Gastrocnemius medialis (tissue), 4 donors: ENCODE data around the gene C2orf81. TPM values are rescaled to one million over a fixed set of nuclear protein-coding genes. Genes with fewer than 3 reads are reported as not detected.
"Not testable (repeated sequence)": the region's sequence is repeated elsewhere in the genome, so short reads cannot be mapped to it uniquely, and the experiment has no call there.

Experiments used
- ATAC-seq, 2 donors: fragments of 150-250 bp; one replicate each; pipeline ENCODE4 v1.9.1; 2016
- DNase-seq, 2 donors: peaks; one replicate each; pipeline ENCODE4 v3.0.0-alpha.2; 2019
- H3K27ac ChIP-seq, 4 donors: fragments of 200-600 bp; sonication (generic); 1 replicate in 1 of 4; 2 replicates in 3 of 4; pipeline ENCODE4 v1.5.1; 2016 to 2018; ENCODE audit warnings: mild to moderate bottlenecking in 2 of 4, moderate library complexity in 1 of 4
- H3K27me3 ChIP-seq, 3 donors: fragments of 200-600 bp; sonication (generic) in 2 of 3; 1 replicate in 1 of 3; 2 replicates in 2 of 3; pipeline versions ENCODE4 v1.5.1 to v1.6.0; 2016 to 2019; ENCODE audit warnings: mild to moderate bottlenecking in 1 of 3, moderate library complexity in 1 of 3
- H3K36me3 ChIP-seq, 2 donors: fragments of 200-600 bp; sonication (generic) in 1 of 2; one replicate each; pipeline ENCODE4 v1.5.1; 2017 to 2018
- H3K4me1 ChIP-seq, 2 donors: fragments of 200-600 bp; sonication (generic) in 1 of 2; one replicate each; pipeline ENCODE4 v1.5.1; 2016 to 2017; ENCODE audit warnings: mild to moderate bottlenecking in 2 of 2
- H3K4me3 ChIP-seq, 4 donors: fragments of 200-600 bp; sonication (generic) in 3 of 4; 1 replicate in 1 of 4; 2 replicates in 3 of 4; pipeline ENCODE4 v1.5.1; 2016 to 2019; ENCODE audit warnings: mild to moderate bottlenecking in 2 of 4
- H3K9me3 ChIP-seq, 3 donors: fragments of 200-600 bp; sonication (generic) in 2 of 3; 1 replicate in 1 of 3; 2 replicates in 2 of 3; pipeline ENCODE4 v1.5.1; 2016 to 2019
- CTCF ChIP-seq, 5 experiments: fragments of 450-650 bp in 3 of 5; fragments of 200-600 bp in 2 of 5; sonication (generic) in 2 of 5; IDR thresholded peaks in 4 of 5; conservative IDR thresholded peaks in 1 of 5; 1 replicate in 4 of 5; 2 replicates in 1 of 5; pipeline ENCODE4 v1.5.1; 2016 to 2019; ENCODE audit warnings: antibody characterized with exemption in 5 of 5, mild to moderate bottlenecking in 3 of 5, moderate library complexity in 3 of 5
- POLR2A ChIP-seq, 2 donors: fragments of 450-650 bp; IDR thresholded peaks; one replicate each; pipeline ENCODE4 v1.6.1; 2017; ENCODE audit warnings: antibody characterized with exemption in 2 of 2, mild to moderate bottlenecking in 2 of 2, moderate library complexity in 2 of 2
- in situ Hi-C, 4 donors: fragments of 200-750 bp; cut with MboI; loops; one replicate each; pipeline versions ENCODE4 v1.15.0 to v1.8.0; 2017; ENCODE audit warnings: low sequenced_read_pairs in 4 of 4
- intact Hi-C: fragments of 100-400 bp; cut with DNase I; formaldehyde crosslinking; loops from one replicate; pipeline ENCODE4 v1.15.1; 2023; ENCODE audit warnings: low total_unique reads
- total RNA-seq, 4 donors: library from RNA; depleted of rRNA; stranded (reverse); fragments of >200 nt; gene quantifications; one replicate each; pipeline versions ENCODE4 v1.1.0 to v1.2.3, GENCODE V29; 2016

The C2orf81 gene
- total RNA-seq, 4 donors from 2014 or later, result 0.24 TPM; not detected in 3

- Histone ChIP-seq H3K4me3 (no peak overlapping the region), H3K9me3 (no peaks in the 10 kb centered on the region), H3K36me3 (peaks cover 0 to 2% of the 10 kb centered on the region in 2 donors), H3K4me1 (peaks cover 5 to 9% of the 10 kb centered on the region in 2 donors), H3K27me3 (peaks cover 17 to 33% (median 24%) of the 10 kb centered on the region in 3 donors), H3K27ac (no peak overlapping the region)
- TF ChIP-seq CTCF (IDR thresholded peaks at IDR 0.05 in 4 of 5, conservative IDR thresholded peaks at IDR 0.05 in 1 of 5) (no peak), POLR2A (IDR thresholded peaks at IDR 0.05) (no peak)
- DNase-seq (no peak), ATAC-seq (no peak)
- intact Hi-C loops, result no loop called here
- in situ Hi-C loops, result no loop called here
Measured at GRCh38 chr2:74423231-74424095, 2.0 kb upstream of the C2orf81 start.

DNA sequence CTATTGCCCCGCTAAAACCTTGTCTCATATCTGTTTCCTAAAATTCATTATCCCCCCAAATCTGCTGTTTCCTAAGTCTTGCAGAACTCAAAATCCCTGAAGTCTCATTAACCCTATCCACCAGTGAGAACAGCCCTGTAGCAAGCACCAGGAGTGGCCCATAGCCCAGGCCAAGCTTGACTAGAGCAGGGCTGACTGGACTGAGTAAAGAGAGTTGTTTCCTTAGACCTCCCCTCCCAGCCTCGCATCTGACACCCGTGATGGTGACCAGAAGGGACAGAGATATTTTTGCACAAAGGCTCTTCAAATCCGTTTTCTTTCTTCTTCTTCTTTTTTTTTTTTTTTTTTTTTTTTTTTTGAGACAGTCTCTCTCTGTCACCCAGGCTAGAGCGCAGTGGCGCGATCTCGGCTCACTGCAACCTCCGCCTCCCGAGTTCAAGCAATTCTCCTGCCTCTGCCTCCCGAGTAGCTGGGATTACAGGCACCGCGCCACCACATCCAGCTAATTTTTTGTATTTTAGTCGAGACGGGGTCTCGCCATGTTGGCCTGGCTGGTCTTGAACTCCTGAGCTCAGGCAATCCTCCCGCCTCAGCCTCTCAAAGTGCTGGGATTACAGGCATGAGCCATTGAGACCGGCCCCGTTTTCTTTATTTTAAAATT lies 846 bp downstream of the C2orf81 start:
- DNase-seq, H3K4me1 ChIP-seq, intact Hi-C loops, H3K36me3 ChIP-seq, ATAC-seq, H3K9me3 ChIP-seq, in situ Hi-C loops, H3K27ac ChIP-seq: not testable (repeated sequence)
- H3K4me3 ChIP-seq, result peak overlapping the region in 1 of 4 donors; percentile 58
- H3K27me3 ChIP-seq, result peaks cover 24 to 39% (median 28%) of the 10 kb centered on the region in 3 donors

DNA sequence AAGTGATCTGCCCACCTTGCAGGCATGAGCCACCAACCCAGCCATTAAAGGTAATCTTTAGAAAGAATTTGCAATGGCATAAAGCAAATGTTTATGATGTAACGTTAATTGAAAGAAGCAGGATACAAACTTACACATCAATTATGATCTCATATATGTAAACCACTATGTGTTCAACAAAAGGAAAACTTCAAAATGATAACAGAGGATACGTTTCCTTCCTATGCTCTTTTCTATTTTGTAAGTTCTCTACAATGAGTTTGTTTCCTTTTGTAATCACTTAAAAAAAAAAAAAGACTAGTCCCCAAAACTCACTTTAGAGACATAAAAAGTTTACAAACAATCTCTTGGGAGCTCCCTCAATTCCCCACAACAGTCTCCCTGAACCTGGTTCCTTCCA lies 1.4 kb downstream of the C2orf81 start:
- H3K4me1 ChIP-seq, result peaks cover 5 to 13% of the 10 kb centered on the region in 2 donors
- DNase-seq (no peak), ATAC-seq (no peak)
- in situ Hi-C loops (no loop called here), intact Hi-C loops (no loop called here)
- H3K9me3 ChIP-seq, result no peaks in the 10 kb centered on the region
- H3K4me3 ChIP-seq, result no peak overlapping the region
- no peaks in the 10 kb centered on the region for H3K36me3 ChIP-seq
- H3K27ac ChIP-seq, result no peak overlapping the region
- peaks cover 29 to 45% (median 34%) of the 10 kb centered on the region in 3 donors for H3K27me3 ChIP-seq
- TF ChIP-seq POLR2A (IDR thresholded peaks at IDR 0.05), result no peak
- no peak for TF ChIP-seq CTCF (IDR thresholded peaks at IDR 0.05 in 4 of 5, conservative IDR thresholded peaks at IDR 0.05 in 1 of 5)

DNA sequence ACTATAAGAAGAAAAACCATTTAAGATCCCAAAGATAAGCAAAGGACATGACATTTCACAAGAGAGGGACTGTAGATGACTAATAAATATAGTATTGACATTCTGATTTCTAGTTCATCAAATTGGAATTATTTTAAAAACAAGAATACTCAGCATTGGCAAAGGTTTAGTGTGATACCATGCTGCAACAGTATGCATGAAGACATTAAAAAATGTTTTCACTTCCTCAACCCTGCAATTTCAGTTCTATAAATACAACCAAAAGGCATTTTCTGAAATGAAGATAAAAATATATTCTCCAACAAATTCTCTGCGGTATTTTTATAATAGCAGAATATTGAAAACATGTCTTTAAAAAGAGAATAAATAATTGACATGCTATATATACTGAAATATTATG lies 2.1 kb downstream of the C2orf81 start:
- intact Hi-C loops (no loop called here), in situ Hi-C loops (no loop called here)
- Histone ChIP-seq H3K4me1 (peaks cover 8 to 19% of the 10 kb centered on the region in 2 donors), H3K27me3 (peaks cover 35 to 50% (median 36%) of the 10 kb centered on the region in 3 donors), H3K36me3 (no peaks in the 10 kb centered on the region), H3K4me3 (no peak overlapping the region), H3K9me3 (no peaks in the 10 kb centered on the region), H3K27ac (no peak overlapping the region)
- ATAC-seq (no peak), DNase-seq (no peak)
- TF ChIP-seq POLR2A (IDR thresholded peaks at IDR 0.05), result no peak
- TF ChIP-seq CTCF (IDR thresholded peaks at IDR 0.05 in 4 of 5, conservative IDR thresholded peaks at IDR 0.05 in 1 of 5), result no peak

DNA sequence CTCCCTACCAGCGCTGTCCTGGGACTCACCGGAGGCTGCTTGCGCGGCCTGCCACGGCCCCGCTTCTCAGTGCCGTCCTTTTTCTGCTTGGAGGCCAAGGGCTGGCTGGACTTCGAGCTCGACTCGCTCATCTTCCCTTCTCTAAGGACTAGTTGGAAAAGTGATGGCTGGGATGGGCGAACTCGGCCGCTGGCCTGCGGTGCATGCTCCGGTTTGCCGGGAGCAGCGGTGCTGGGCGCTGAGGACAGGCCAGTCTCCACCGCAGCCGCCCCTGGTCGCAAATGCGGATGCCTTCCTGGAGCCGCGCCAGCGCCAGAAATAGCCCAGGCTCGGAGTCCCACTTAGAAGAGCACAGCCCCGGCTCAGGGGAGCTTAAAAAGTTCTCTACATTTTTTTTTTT lies 3.1 kb downstream of the C2orf81 start:
- no peaks in the 10 kb centered on the region for H3K36me3 ChIP-seq
- ATAC-seq (no peak), DNase-seq (no peak)
- TF ChIP-seq POLR2A (IDR thresholded peaks at IDR 0.05) (no peak), CTCF (IDR thresholded peaks at IDR 0.05 in 4 of 5, conservative IDR thresholded peaks at IDR 0.05 in 1 of 5) (no peak)
- peaks cover 9 to 23% of the 10 kb centered on the region in 2 donors for H3K4me1 ChIP-seq
- no peak overlapping the region for H3K27ac ChIP-seq
- H3K4me3 ChIP-seq, result peak overlapping the region in 1 of 4 donors; percentile 18
- H3K9me3 ChIP-seq, result no peaks in the 10 kb centered on the region
- in situ Hi-C loops (no loop called here), intact Hi-C loops (no loop called here)
- peaks cover 34 to 52% (median 36%) of the 10 kb centered on the region in 3 donors for H3K27me3 ChIP-seq
